HEK293 (cell line): Measurements from ENCODE around the gene DAAM2.

Experiments used
- CTCF ChIA-PET: fragments of 350-600 bp; formaldehyde crosslinking; extraction: SDS; loops from one replicate; lab custom pipeline; 2021; ENCODE audit warnings: antibody characterized with exemption; lab: Yijun Ruan, JAX
- POLR2A ChIA-PET: fragments of 300-600 bp; formaldehyde crosslinking; extraction: SDS; loops from one replicate; lab custom pipeline; 2020; ENCODE audit warnings: antibody characterized with exemption, inconsistent platforms; lab: Yijun Ruan, JAX
- H3K27ac ChIP-seq: fragments of 200-500 bp; sonication (Bioruptor generic); 2 replicates; pipeline ENCODE4 v1.5.1; 2014; ENCODE audit warnings: low read depth, low read length, control low read depth, inconsistent platforms; ENCODE audit errors: extremely low read depth
- H3K36me3 ChIP-seq, 2 experiments: fragments of 200-500 bp in 1 of 2; sonication (Bioruptor generic) in 1 of 2; 1 replicate in 1 of 2; 2 replicates in 1 of 2; pipeline ENCODE4 v1.5.1; 2014 to 2017; ENCODE audit warnings: inconsistent platforms in 2 of 2, low read length in 2 of 2; ENCODE audit not compliant: control insufficient read depth in 2 of 2, insufficient read depth in 1 of 2
- H3K4me1 ChIP-seq: fragments of 200-500 bp; sonication (Bioruptor generic); 2 replicates; pipeline ENCODE4 v1.5.1; 2014; ENCODE audit warnings: mild to moderate bottlenecking, low read length, inconsistent platforms; ENCODE audit not compliant: control insufficient read depth, insufficient read depth
- H3K4me3 ChIP-seq: 2 replicates; pipeline ENCODE4 v1.5.1; 2011; ENCODE audit warnings: low read depth, mild to moderate bottlenecking, control low read depth, low read length, moderate library complexity
- H3K9me3 ChIP-seq: fragments of 200-500 bp; sonication (Bioruptor generic); 2 replicates; pipeline ENCODE4 v1.5.1; 2014; ENCODE audit warnings: low read depth, low read length, inconsistent platforms; ENCODE audit not compliant: control insufficient read depth, insufficient read depth
- ATF2 ChIP-seq: fragments of 450-650 bp; formaldehyde crosslinking; IDR thresholded peaks from 2 replicates; pipeline ENCODE4 v1.5.1; 2016; ENCODE audit warnings: missing biosample characterization, missing genetic modification characterization, low read depth
- BCL6B ChIP-seq: fragments of 450-650 bp; formaldehyde crosslinking; IDR thresholded peaks from 2 replicates; pipeline ENCODE4 v1.5.1; 2017; ENCODE audit warnings: missing biosample characterization, missing genetic modification characterization
- EGR2 ChIP-seq: fragments of 450-650 bp; formaldehyde crosslinking; IDR thresholded peaks from 2 replicates; pipeline ENCODE4 v1.5.1; 2016; ENCODE audit warnings: low read depth, missing biosample characterization, missing genetic modification characterization
- KLF17 ChIP-seq: fragments of 450-650 bp; formaldehyde crosslinking; IDR thresholded peaks from 2 replicates; pipeline ENCODE4 v1.5.1; 2016; ENCODE audit warnings: missing biosample characterization, missing genetic modification characterization
- REPIN1 ChIP-seq: fragments of 450-650 bp; formaldehyde crosslinking; IDR thresholded peaks from 2 replicates; pipeline ENCODE4 v1.5.1; 2017; ENCODE audit warnings: missing biosample characterization, missing genetic modification characterization, low read depth
- ZBTB11 ChIP-seq: fragments of 450-650 bp; formaldehyde crosslinking; conservative IDR thresholded peaks from 2 replicates; pipeline ENCODE4 v1.5.1; 2016; ENCODE audit warnings: low read depth, missing biosample characterization, missing genetic modification characterization
- ZBTB8A ChIP-seq: fragments of 450-650 bp; formaldehyde crosslinking; IDR thresholded peaks from 2 replicates; pipeline ENCODE4 v1.5.1; 2016; ENCODE audit warnings: missing biosample characterization, missing genetic modification characterization
- ZNF324 ChIP-seq: fragments of 450-650 bp; formaldehyde crosslinking; IDR thresholded peaks from 2 replicates; pipeline ENCODE4 v1.5.1; 2016; ENCODE audit warnings: missing biosample characterization, missing genetic modification characterization
- ZNF341 ChIP-seq: fragments of 450-650 bp; formaldehyde crosslinking; IDR thresholded peaks from 2 replicates; pipeline ENCODE4; 2016; ENCODE audit warnings: low read depth, missing biosample characterization, missing genetic modification characterization
- ZNF391 ChIP-seq: fragments of 450-650 bp; formaldehyde crosslinking; IDR thresholded peaks from 2 replicates; pipeline ENCODE4 v1.5.1; 2016; ENCODE audit warnings: low read depth, missing biosample characterization, missing genetic modification characterization, borderline replicate concordance
- ZNF513 ChIP-seq: fragments of 450-650 bp; IDR thresholded peaks from 2 replicates; pipeline ENCODE4 v1.5.1; 2018; ENCODE audit warnings: missing biosample characterization, missing genetic modification characterization
- ZNF544 ChIP-seq: fragments of 450-650 bp; formaldehyde crosslinking; IDR thresholded peaks from 2 replicates; pipeline ENCODE4 v1.5.0; 2017; ENCODE audit warnings: missing biosample characterization, missing genetic modification characterization
- ZNF664 ChIP-seq: fragments of 450-650 bp; formaldehyde crosslinking; IDR thresholded peaks from 2 replicates; pipeline ENCODE4 v1.5.1; 2016; ENCODE audit warnings: missing biosample characterization, missing genetic modification characterization
- ZNF843 ChIP-seq: fragments of 450-650 bp; formaldehyde crosslinking; IDR thresholded peaks from 2 replicates; pipeline ENCODE4 v1.5.1; 2016; ENCODE audit warnings: missing biosample characterization, missing genetic modification characterization
- ZSCAN18 ChIP-seq: fragments of 450-650 bp; formaldehyde crosslinking; IDR thresholded peaks from 2 replicates; pipeline ENCODE4 v1.5.1; 2016; ENCODE audit warnings: missing biosample characterization, missing genetic modification characterization
- ZSCAN4 ChIP-seq: fragments of 450-650 bp; formaldehyde crosslinking; IDR thresholded peaks from 2 replicates; pipeline ENCODE4 v1.5.1; 2017; ENCODE audit warnings: missing biosample characterization, missing genetic modification characterization

DAAM2 gene

GRCh38 chr6:39910164-39910563, 118.0 kb downstream of the DAAM2 start:
- TF ChIP-seq ZNF391 (tag by site-specific recombination) (no peak), REPIN1 (tag by site-specific recombination) (no peak), ZNF341 (tag by site-specific recombination) (no peak), ZBTB8A (no peak), ZNF513 (tag by site-specific recombination) (no peak), ZNF544 (tag by site-specific recombination) (no peak), ZSCAN18 (tag by site-specific recombination) (no peak), ATF2 (no peak), ZNF664 (no peak), EGR2 (no peak), KLF17 (tag by site-specific recombination) (no peak), ZNF843 (tag by site-specific recombination) (no peak), ZNF324 (tag by site-specific recombination) (no peak), ZBTB11 (tag by site-specific recombination) (no peak), BCL6B (tag by site-specific recombination) (no peak), ZSCAN4 (tag by site-specific recombination) (no peak)
- Histone ChIP-seq H3K4me1 (no peaks in the 10 kb centered on the region), H3K9me3 (no peaks in the 10 kb centered on the region), H3K4me3 (no peak overlapping the region), H3K27ac (no peak overlapping the region), H3K36me3 (peaks cover 0 to 54% of the 10 kb centered on the region in 2 experiments; a peak in 1 of 3 replicates)
- CTCF ChIA-PET: no interaction called here
- POLR2A ChIA-PET: no interaction called here
